PC-3 (cell line): ENCODE data around the gene EP400.

ENCODE experiments used
- EZH2 ChIP-seq: fragments of 300-600 bp; sonication (generic); IDR thresholded peaks from one replicate; pipeline ENCODE4 v1.6.1; 2017; ENCODE audit warnings: antibody characterized with exemption, mild to moderate bottlenecking, low read length; ENCODE audit not compliant: unreplicated experiment
- EZH2phosphoT487 ChIP-seq: fragments of 300-600 bp; sonication (generic); IDR thresholded peaks from 2 replicates; pipeline ENCODE4 v1.6.1; 2018; ENCODE audit warnings: mild to moderate bottlenecking, antibody characterized with exemption, low read length, borderline replicate concordance
- TF ChIP-seq, protein P1 (sequence below): fragments of 300-600 bp; sonication (generic); conservative IDR thresholded peaks from 2 replicates; pipeline ENCODE4 v1.5.1; 2017; ENCODE audit warnings: antibody characterized with exemption, low read depth, mild to moderate bottlenecking, low read length

DNA sequence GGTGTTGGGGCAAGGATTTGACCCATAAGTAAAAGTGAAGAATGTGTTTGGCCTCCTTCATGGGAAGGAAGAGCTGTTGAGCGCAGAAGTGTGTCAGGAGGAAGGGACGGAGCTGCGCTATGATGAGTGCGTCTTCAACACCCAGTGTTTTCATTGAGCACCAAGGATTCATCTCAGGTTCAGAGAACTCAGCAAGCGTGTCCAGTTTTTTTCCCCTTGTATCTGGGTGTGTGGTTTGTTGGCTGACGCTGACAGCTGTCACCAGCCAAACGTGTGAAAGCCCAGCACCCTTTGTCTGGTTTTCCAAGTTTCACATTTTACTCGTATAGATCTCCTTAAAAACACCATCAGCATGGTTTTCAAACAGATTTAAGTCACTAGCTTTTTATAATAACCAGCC is 12.3 kb downstream of the EP400 start:
- TF ChIP-seq EZH2 (no peak), EZH2phosphoT487 (no peak)
- TF ChIP-seq, protein P1, sequence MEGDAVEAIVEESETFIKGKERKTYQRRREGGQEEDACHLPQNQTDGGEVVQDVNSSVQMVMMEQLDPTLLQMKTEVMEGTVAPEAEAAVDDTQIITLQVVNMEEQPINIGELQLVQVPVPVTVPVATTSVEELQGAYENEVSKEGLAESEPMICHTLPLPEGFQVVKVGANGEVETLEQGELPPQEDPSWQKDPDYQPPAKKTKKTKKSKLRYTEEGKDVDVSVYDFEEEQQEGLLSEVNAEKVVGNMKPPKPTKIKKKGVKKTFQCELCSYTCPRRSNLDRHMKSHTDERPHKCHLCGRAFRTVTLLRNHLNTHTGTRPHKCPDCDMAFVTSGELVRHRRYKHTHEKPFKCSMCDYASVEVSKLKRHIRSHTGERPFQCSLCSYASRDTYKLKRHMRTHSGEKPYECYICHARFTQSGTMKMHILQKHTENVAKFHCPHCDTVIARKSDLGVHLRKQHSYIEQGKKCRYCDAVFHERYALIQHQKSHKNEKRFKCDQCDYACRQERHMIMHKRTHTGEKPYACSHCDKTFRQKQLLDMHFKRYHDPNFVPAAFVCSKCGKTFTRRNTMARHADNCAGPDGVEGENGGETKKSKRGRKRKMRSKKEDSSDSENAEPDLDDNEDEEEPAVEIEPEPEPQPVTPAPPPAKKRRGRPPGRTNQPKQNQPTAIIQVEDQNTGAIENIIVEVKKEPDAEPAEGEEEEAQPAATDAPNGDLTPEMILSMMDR = no peak
